SK-N-MC (cell line): Measurements from ENCODE around the gene RIN3.

Experiments
- EZH2 ChIP-seq: fragments of 200-600 bp; sonication (generic); IDR thresholded peaks from one replicate; pipeline ENCODE4 v1.6.1; 2017; ENCODE audit warnings: antibody characterized with exemption
- FOXP2 ChIP-seq: optimal IDR thresholded peaks from 2 replicates; pipeline ENCODE3; 2011; ENCODE audit warnings: mild to moderate bottlenecking, moderate library complexity; ENCODE audit not compliant: insufficient read depth; ENCODE audit errors: extremely low read length, control extremely low read depth
- POLR2AphosphoS5 ChIP-seq: IDR thresholded peaks from 2 replicates; pipeline ENCODE4 v1.6.1; 2012; ENCODE audit warnings: mild to moderate bottlenecking, low read depth, low read length, borderline replicate concordance

GRCh38 chr14:92556255-92556741, 42.7 kb downstream of the RIN3 start:
- TF ChIP-seq POLR2AphosphoS5, result no peak
- no peak for TF ChIP-seq EZH2
- TF ChIP-seq FOXP2, result no peak
